ENCODE measurements around the gene LMBR1L.
A peak's percentile ranks its signal among the peaks of the same experiment; 100 is the strongest.

LMBR1L gene

GRCh38 chr12:49105504-49106084 lies 5.1 kb downstream of the LMBR1L start:
- Histone ChIP-seq H3K36me3 (ENCODE audit: control insufficient read depth in 1 of 2, insufficient read depth in 2 of 2, low read depth in 1 of 2, low read length in 2 of 2) (peaks cover 59 to 60% of the 10 kb centered on the region in 2 experiments), H3K9me3 (ENCODE audit: control insufficient read depth, low read length) (no peaks in the 10 kb centered on the region), H4K91ac (ENCODE audit: low read length) (no peak overlapping the region), H3K4me3 (ENCODE audit: insufficient read depth in 1 of 2, low read depth in 1 of 2, low read length in 2 of 2) (peak overlapping the region in 1 of 2 experiments; percentile 35), H2BK5ac (ENCODE audit: low read depth, low read length, poor library complexity, severe bottlenecking) (no peak overlapping the region), H2AK5ac (ENCODE audit: low read length, severe bottlenecking) (no peak overlapping the region), H3K4ac (ENCODE audit: low read depth in 1 of 2, low read length in 2 of 2) (no peak overlapping the region), H3K14ac (ENCODE audit: low read length in 2 of 2) (no peak overlapping the region), H2BK12ac (ENCODE audit: low read length in 2 of 2) (peak overlapping the region in 1 of 2 experiments; percentile 26), H3K23ac (ENCODE audit: low read length in 2 of 2) (no peak overlapping the region), H2BK120ac (ENCODE audit: low read depth, low read length) (no peak overlapping the region), H2AFZ (ENCODE audit: low read depth, low read length) (no peak overlapping the region), H3K27ac (ENCODE audit: low read length, poor library complexity, severe bottlenecking) (no peak overlapping the region), H3K27me3 (ENCODE audit: control insufficient read depth in 1 of 2, insufficient read depth in 1 of 2, low read length in 2 of 2) (no peaks in the 10 kb centered on the region), H4K8ac (ENCODE audit: low read length) (no peak overlapping the region), H3K79me1 (replicated peaks; ENCODE audit: low read length, poor library complexity, severe bottlenecking) (peaks cover 55% of the 10 kb centered on the region), H3K9ac (ENCODE audit: low read length) (peak overlapping the region; percentile 64), H3K4me1 (ENCODE audit: control insufficient read depth, insufficient read depth, low read depth, low read length) (peaks cover 13% of the 10 kb centered on the region), H3K18ac (ENCODE audit: low read depth in 1 of 2, low read length in 2 of 2) (no peak overlapping the region), H3K4me2 (ENCODE audit: low read length, poor library complexity, severe bottlenecking) (no peak overlapping the region), H2BK15ac (ENCODE audit: low read depth, poor library complexity, severe bottlenecking) (no peak overlapping the region)
- no peak for DNase-seq
- WGBS: 77% methylated on average over 9 of the region's 9 CpGs

- H3K27me3 ChIP-seq (ENCODE audit: control insufficient read depth in 1 of 2, insufficient read depth in 1 of 2, low read length in 2 of 2): no peaks in the 10 kb centered on the region
- H3K18ac ChIP-seq (ENCODE audit: low read depth in 1 of 2, low read length in 2 of 2): no peak overlapping the region
- H2BK12ac ChIP-seq (ENCODE audit: low read length in 2 of 2): no peak overlapping the region
- no peak overlapping the region for H4K91ac ChIP-seq (ENCODE audit: low read length)
- no peak overlapping the region for H3K23ac ChIP-seq (ENCODE audit: low read length in 2 of 2)
- WGBS: 61% methylated on average over 3 of the region's 3 CpGs
- no peak overlapping the region for H3K4me3 ChIP-seq (ENCODE audit: insufficient read depth in 1 of 2, low read depth in 1 of 2, low read length in 2 of 2)
- no peak overlapping the region for H2BK15ac ChIP-seq (ENCODE audit: low read depth, poor library complexity, severe bottlenecking)
- H2AFZ ChIP-seq (ENCODE audit: low read depth, low read length): no peak overlapping the region
- no peak overlapping the region for H2AK5ac ChIP-seq (ENCODE audit: low read length, severe bottlenecking)
- H3K79me1 ChIP-seq (replicated peaks; ENCODE audit: low read length, poor library complexity, severe bottlenecking): peaks cover 55% of the 10 kb centered on the region
- no peak for DNase-seq
- no peak overlapping the region for H2BK5ac ChIP-seq (ENCODE audit: low read depth, low read length, poor library complexity, severe bottlenecking)
- no peak overlapping the region for H3K9ac ChIP-seq (ENCODE audit: low read length)
- H3K36me3 ChIP-seq (ENCODE audit: control insufficient read depth in 1 of 2, insufficient read depth in 2 of 2, low read depth in 1 of 2, low read length in 2 of 2): peaks cover 65 to 67% of the 10 kb centered on the region in 2 experiments
- H3K4ac ChIP-seq (ENCODE audit: low read depth in 1 of 2, low read length in 2 of 2): no peak overlapping the region
- no peak overlapping the region for H3K4me2 ChIP-seq (ENCODE audit: low read length, poor library complexity, severe bottlenecking)
- H2BK120ac ChIP-seq (ENCODE audit: low read depth, low read length): no peak overlapping the region
- H3K14ac ChIP-seq (ENCODE audit: low read length in 2 of 2): no peak overlapping the region
- peaks cover 13% of the 10 kb centered on the region for H3K4me1 ChIP-seq (ENCODE audit: control insufficient read depth, insufficient read depth, low read depth, low read length)
- H4K8ac ChIP-seq (ENCODE audit: low read length): no peak overlapping the region
- H3K27ac ChIP-seq (ENCODE audit: low read length, poor library complexity, severe bottlenecking): no peak overlapping the region
- no peaks in the 10 kb centered on the region for H3K9me3 ChIP-seq (ENCODE audit: control insufficient read depth, low read length)
These were observed 5.8 kb downstream of the LMBR1L start for GRCh38 chr12:49104822-49105221.

GRCh38 chr12:49100380-49100779 lies 10.3 kb downstream of the LMBR1L start:
- H4K8ac ChIP-seq (ENCODE audit: low read length): no peak overlapping the region

GRCh38 chr12:49098703-49099102 lies 11.9 kb downstream of the LMBR1L start:
- peaks cover 17% of the 10 kb centered on the region for H3K79me1 ChIP-seq (replicated peaks; ENCODE audit: low read length, poor library complexity, severe bottlenecking)
- no peak overlapping the region for H4K91ac ChIP-seq (ENCODE audit: low read length)
- H3K14ac ChIP-seq (ENCODE audit: low read length in 2 of 2): no peak overlapping the region
- no peak overlapping the region for H4K8ac ChIP-seq (ENCODE audit: low read length)
- no peak overlapping the region for H2BK5ac ChIP-seq (ENCODE audit: low read depth, low read length, poor library complexity, severe bottlenecking)
- H3K23ac ChIP-seq (ENCODE audit: low read length in 2 of 2): no peak overlapping the region
- DNase-seq: no peak
- H3K27me3 ChIP-seq (ENCODE audit: control insufficient read depth in 1 of 2, insufficient read depth in 1 of 2, low read length in 2 of 2): peaks cover 21 to 22% of the 10 kb centered on the region in 2 experiments
- H2BK15ac ChIP-seq (ENCODE audit: low read depth, poor library complexity, severe bottlenecking): no peak overlapping the region
- H3K9ac ChIP-seq (ENCODE audit: low read length): no peak overlapping the region
- H3K36me3 ChIP-seq (ENCODE audit: control insufficient read depth in 1 of 2, insufficient read depth in 2 of 2, low read depth in 1 of 2, low read length in 2 of 2): peaks cover 50 to 71% of the 10 kb centered on the region in 2 experiments
- no peak overlapping the region for H3K4ac ChIP-seq (ENCODE audit: low read depth in 1 of 2, low read length in 2 of 2)
- H3K18ac ChIP-seq (ENCODE audit: low read depth in 1 of 2, low read length in 2 of 2): no peak overlapping the region
- no peak overlapping the region for H3K4me2 ChIP-seq (ENCODE audit: low read length, poor library complexity, severe bottlenecking)
- no peak overlapping the region for H2BK12ac ChIP-seq (ENCODE audit: low read length in 2 of 2)
- H3K4me3 ChIP-seq (ENCODE audit: insufficient read depth in 1 of 2, low read depth in 1 of 2, low read length in 2 of 2): no peak overlapping the region
- no peaks in the 10 kb centered on the region for H3K9me3 ChIP-seq (ENCODE audit: control insufficient read depth, low read length)
- no peak overlapping the region for H3K27ac ChIP-seq (ENCODE audit: low read length, poor library complexity, severe bottlenecking)
- no peak overlapping the region for H2BK120ac ChIP-seq (ENCODE audit: low read depth, low read length)
- no peak overlapping the region for H2AFZ ChIP-seq (ENCODE audit: low read depth, low read length)
- H2AK5ac ChIP-seq (ENCODE audit: low read length, severe bottlenecking): no peak overlapping the region
- peaks cover 11% of the 10 kb centered on the region for H3K4me1 ChIP-seq (ENCODE audit: control insufficient read depth, insufficient read depth, low read depth, low read length)
- WGBS: 100% methylated on average over 2 of the region's 2 CpGs

More at GRCh38 chr12:49100380-49100779, 10.3 kb downstream of the LMBR1L start:
- no peak for DNase-seq
- Histone ChIP-seq H2BK15ac (ENCODE audit: low read depth, poor library complexity, severe bottlenecking) (no peak overlapping the region), H2AFZ (ENCODE audit: low read depth, low read length) (no peak overlapping the region), H3K79me1 (replicated peaks; ENCODE audit: low read length, poor library complexity, severe bottlenecking) (peaks cover 31% of the 10 kb centered on the region), H3K4ac (ENCODE audit: low read depth in 1 of 2, low read length in 2 of 2) (no peak overlapping the region), H2BK120ac (ENCODE audit: low read depth, low read length) (no peak overlapping the region), H3K14ac (ENCODE audit: low read length in 2 of 2) (no peak overlapping the region), H3K27me3 (ENCODE audit: control insufficient read depth in 1 of 2, insufficient read depth in 1 of 2, low read length in 2 of 2) (peaks cover 4 to 5% of the 10 kb centered on the region in 2 experiments), H3K23ac (ENCODE audit: low read length in 2 of 2) (no peak overlapping the region), H3K9ac (ENCODE audit: low read length) (no peak overlapping the region), H3K27ac (ENCODE audit: low read length, poor library complexity, severe bottlenecking) (no peak overlapping the region), H3K4me2 (ENCODE audit: low read length, poor library complexity, severe bottlenecking) (no peak overlapping the region), H2BK5ac (ENCODE audit: low read depth, low read length, poor library complexity, severe bottlenecking) (no peak overlapping the region), H4K91ac (ENCODE audit: low read length) (no peak overlapping the region), H2BK12ac (ENCODE audit: low read length in 2 of 2) (no peak overlapping the region), H3K36me3 (ENCODE audit: control insufficient read depth in 1 of 2, insufficient read depth in 2 of 2, low read depth in 1 of 2, low read length in 2 of 2) (peaks cover 66 to 88% of the 10 kb centered on the region in 2 experiments), H3K9me3 (ENCODE audit: control insufficient read depth, low read length) (no peaks in the 10 kb centered on the region), H3K4me1 (ENCODE audit: control insufficient read depth, insufficient read depth, low read depth, low read length) (no peaks in the 10 kb centered on the region), H3K18ac (ENCODE audit: low read depth in 1 of 2, low read length in 2 of 2) (no peak overlapping the region), H3K4me3 (ENCODE audit: insufficient read depth in 1 of 2, low read depth in 1 of 2, low read length in 2 of 2) (no peak overlapping the region), H2AK5ac (ENCODE audit: low read length, severe bottlenecking) (no peak overlapping the region)
- 98% methylated on average over 5 of the region's 6 CpGs for WGBS
